Measurements from ENCODE around the gene SLC51B.
"Not testable (repeated sequence)": the region's sequence is repeated elsewhere in the genome, so short reads cannot be mapped to it uniquely, and the experiment has no call there.

The SLC51B gene

DNA sequence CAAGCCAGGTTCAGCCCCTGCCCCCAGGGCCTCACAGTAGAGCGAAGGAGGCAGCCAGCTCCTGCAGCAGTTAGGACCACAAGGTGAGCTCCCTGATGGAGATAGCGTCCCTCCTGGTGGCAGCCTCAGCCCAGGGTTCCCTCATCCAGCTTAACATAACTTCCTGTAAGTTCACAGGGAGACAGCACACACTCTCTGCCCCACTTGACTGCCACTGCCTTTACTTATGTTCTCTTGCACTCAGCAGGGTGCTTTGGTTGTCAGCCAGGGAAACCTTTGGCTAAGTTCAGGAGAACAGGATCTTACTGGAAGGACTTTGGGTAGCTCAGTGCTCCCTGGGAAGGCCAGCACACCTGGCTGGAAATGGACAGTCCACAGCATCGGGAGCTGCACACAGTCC lies 42.2 kb downstream of the SLC51B start:
- no peak for DNase-seq (ENCODE audit: low read depth)
- TF ChIP-seq, protein P1, sequence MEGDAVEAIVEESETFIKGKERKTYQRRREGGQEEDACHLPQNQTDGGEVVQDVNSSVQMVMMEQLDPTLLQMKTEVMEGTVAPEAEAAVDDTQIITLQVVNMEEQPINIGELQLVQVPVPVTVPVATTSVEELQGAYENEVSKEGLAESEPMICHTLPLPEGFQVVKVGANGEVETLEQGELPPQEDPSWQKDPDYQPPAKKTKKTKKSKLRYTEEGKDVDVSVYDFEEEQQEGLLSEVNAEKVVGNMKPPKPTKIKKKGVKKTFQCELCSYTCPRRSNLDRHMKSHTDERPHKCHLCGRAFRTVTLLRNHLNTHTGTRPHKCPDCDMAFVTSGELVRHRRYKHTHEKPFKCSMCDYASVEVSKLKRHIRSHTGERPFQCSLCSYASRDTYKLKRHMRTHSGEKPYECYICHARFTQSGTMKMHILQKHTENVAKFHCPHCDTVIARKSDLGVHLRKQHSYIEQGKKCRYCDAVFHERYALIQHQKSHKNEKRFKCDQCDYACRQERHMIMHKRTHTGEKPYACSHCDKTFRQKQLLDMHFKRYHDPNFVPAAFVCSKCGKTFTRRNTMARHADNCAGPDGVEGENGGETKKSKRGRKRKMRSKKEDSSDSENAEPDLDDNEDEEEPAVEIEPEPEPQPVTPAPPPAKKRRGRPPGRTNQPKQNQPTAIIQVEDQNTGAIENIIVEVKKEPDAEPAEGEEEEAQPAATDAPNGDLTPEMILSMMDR (IDR thresholded peaks at IDR 0.05; ENCODE audit: insufficient read depth, low read depth, low read length, missing control alignments): no peak

DNA sequence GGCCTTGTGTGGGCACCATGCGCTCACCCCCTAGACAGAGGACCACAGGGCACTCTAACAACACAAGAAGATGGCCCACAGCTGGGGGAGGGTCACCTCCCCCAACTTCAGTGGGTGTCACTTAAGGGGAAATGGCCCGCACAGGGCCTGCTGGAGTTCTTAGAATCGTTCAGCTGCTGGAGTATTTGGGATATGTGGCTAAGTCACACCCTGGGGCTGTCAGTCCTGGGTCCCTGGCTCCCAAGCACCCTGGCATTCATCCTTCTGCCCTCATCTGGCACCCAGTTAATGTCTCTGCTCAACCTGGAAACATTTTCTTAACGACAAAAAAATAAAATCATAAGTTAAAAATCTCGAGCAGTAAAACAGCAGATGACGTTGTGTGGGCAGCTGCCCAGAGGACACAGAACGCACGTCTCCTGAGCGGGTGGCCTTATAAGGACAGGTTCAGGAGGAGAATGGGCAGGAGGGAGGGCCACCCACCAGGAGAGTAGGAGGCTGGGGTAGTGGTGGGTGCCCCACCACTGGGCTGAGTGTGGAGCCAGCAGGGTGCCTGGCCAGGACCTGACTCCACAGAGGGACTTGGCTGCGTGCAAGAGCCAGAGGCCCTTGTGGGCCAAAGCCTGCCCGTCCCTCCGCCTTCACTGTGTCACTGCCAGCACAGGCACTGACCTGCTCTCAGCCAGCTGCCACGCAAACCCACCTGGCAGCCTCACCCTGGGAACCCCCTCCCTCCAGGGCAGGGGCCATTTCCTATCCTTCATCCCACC lies 42.9 kb downstream of the SLC51B start:
- no peak for DNase-seq (ENCODE audit: low read depth)
- TF ChIP-seq, protein P1 (IDR thresholded peaks at IDR 0.05; ENCODE audit: insufficient read depth, low read depth, low read length, missing control alignments): no peak
- H3K4me3 ChIP-seq (ENCODE audit: low read depth, low read length): no peak overlapping the region

More for the DNA sequence above, 42.2 kb downstream of the SLC51B start:
- no peak overlapping the region for H3K4me3 ChIP-seq (ENCODE audit: low read depth, low read length)

DNA sequence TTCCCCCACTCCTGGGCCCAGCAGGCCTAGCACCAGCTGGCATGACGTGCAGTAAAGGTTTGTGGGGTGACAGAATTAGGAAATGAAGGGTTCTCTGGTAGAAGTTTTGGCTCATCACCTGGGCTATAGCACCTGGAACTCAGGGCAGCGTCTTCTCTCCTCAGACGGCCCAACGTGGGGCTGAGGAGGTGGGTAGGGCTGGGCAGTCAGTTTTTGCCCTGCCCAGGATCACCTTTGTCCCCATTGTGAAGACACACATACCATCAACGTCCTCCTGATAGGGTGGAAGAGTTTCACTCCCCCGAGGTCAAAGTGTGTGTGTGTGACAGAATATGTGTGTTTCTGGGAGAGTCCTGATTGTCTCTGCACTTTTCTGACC lies 43.4 kb downstream of the SLC51B start:
- H3K4me3 ChIP-seq (ENCODE audit: low read depth, low read length): no peak overlapping the region
- TF ChIP-seq, protein P1 (IDR thresholded peaks at IDR 0.05; ENCODE audit: insufficient read depth, low read depth, low read length, missing control alignments): no peak

DNA sequence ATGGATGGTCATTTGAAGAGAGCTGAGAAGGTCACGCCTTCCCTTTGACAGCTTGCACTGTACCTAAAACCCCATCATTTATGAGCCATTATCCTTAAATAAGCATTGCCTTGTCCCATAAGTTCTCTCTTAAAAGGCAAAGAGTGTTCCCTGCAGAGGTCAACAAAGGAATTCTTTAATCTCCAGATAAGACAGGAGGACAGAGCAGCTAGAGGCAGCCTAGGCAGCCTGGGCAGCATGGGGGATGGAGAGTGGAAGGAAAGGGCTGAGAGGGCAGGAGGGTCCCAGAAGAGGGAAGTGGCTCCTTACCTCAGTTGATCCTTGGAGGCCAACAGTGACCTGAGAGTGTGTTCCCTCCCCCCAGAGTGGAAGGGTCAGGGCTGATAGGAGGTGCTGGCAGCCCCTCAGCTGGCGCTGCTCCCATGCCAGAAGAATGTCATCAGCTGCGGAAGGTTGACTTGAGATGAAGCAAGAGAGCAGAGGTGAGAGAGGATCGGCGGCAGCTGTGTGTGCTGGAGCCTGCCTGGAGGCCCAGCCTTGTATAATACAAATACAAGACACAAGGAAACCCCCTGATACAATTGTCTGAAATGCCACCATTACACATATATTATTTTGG lies 44.1 kb downstream of the SLC51B start:
- no peak for DNase-seq (ENCODE audit: low read depth)
- TF ChIP-seq, protein P1 (IDR thresholded peaks at IDR 0.05; ENCODE audit: insufficient read depth, low read depth, low read length, missing control alignments): no peak
- no peak overlapping the region for H3K4me3 ChIP-seq (ENCODE audit: low read depth, low read length)

More for the DNA sequence above, 43.4 kb downstream of the SLC51B start:
- DNase-seq (ENCODE audit: low read depth): no peak

DNA sequence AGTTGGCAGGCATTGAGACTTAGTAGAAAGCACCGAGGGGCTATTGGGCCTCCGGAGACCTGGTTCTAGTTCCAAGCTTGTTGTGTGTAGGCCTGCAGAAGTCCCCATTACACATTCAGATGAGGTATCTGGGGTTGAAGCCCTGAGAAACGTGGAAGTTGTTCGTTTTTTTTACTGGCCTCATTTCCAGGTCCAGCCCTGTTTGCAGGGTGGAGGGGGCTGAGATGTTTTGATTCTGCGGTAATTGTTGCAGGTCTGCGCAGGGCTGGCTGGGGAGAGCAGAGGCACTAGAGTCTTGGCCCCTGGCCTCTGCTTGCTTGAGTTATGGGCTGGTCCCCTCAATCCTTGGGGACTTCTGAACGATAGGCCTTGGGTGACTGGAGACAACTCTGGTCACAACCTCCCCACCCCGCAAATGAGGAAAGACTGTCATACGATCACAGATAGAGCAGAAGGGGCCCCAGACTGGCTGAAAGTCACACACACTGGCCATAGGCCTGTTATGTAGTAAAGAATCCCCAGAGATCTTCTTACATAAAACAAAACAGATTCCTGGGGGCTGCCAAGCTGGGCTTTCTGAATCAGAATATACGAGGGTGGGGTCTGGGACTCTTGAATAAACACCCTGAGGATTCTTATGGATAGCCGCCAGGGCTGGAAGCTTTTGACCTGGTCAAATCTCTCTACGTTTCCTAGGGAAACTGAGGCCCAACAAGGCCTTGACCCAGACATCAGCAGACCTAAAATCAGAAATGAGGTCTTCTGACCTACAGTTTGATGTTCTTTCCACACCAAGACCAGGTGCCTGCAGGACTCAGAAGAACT lies 47.0 kb downstream of the SLC51B start:
- no peak overlapping the region for H3K4me3 ChIP-seq (ENCODE audit: low read depth, low read length)
- no peak for DNase-seq (ENCODE audit: low read depth)
- TF ChIP-seq, protein P1 (IDR thresholded peaks at IDR 0.05; ENCODE audit: insufficient read depth, low read depth, low read length, missing control alignments): no peak

DNA sequence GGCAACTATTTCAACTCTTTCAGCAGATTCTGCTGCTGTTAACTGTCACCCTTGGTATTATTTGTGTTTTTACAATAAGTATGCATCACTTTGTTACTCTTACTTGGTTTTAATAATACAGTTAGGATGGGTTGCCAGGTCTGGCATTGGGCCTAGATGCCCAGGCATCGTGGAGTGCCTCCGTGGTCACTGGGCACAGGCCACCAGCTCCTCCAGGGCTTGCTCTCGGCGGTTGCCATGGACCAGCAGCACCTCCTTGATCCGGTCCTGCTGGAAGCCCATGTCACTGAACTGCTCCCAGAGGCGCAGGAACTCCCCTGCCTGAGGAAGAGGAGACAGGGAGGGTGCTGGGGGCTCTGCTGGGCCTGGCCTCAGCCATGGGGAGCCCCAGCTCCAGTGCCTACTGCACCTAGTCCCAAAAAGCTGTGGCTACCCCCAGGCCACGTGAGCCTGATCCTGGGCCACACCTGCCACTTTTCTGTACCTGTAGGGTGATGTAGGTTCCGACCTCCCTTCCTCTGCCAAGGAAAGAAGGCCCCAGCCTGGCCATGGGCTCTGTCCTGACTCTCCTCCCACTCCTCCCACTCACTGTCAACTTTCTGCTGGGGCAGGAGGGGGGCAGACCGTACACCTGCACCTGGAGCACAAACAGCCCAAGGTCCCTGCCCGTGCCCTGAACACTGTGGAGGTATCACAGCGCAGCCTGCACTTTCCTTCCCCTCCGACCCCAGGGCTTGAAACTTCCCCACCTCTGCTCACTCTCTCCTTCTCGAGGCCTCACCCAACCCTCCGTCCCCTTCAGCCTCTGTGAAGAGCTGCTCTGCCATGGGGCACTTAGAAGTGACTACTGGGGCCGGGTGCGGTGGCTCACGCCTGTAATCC lies 48.0 kb downstream of the SLC51B start:
- DNase-seq (ENCODE audit: low read depth): no peak
- no peak overlapping the region for H3K4me3 ChIP-seq (ENCODE audit: low read depth, low read length)
- TF ChIP-seq, protein P1 (IDR thresholded peaks at IDR 0.05; ENCODE audit: insufficient read depth, low read depth, low read length, missing control alignments): no peak

DNA sequence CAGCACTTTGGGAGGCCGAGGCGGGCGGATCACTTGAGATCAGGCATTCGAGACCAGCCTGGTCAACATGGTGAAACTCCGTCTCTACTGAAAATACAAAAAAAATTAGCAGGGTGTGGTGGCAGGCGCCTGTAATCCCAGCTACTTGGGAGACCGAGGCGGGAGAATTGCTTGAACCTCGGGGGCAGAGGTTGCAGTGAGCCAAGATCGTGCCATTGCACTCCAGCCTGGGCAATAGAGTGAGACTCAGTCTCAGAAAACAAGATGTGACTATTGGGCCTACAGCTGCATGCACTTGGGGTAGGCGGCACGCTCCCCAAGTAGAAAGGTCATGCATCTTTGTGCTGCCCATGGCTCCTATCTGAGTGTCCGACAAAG lies 48.6 kb downstream of the SLC51B start:
- H3K4me3 ChIP-seq (ENCODE audit: low read depth, low read length); DNase-seq (ENCODE audit: low read depth): not testable (repeated sequence)
